Measurements from ENCODE around the gene PDIA6. TPM values are rescaled to one million over a fixed set of nuclear protein-coding genes. Genes with fewer than 3 reads are reported as not detected.

PDIA6 gene
- total RNA-seq, 1 donor from 2014 or later: 346 TPM

GRCh38 chr2:10842506-10842905, 29.9 kb upstream of the PDIA6 start:
- peaks cover 8% of the 10 kb centered on the region for H3K4me1 Mint-ChIP-seq (ENCODE audit: low read depth, unreplicated experiment)
- Histone ChIP-seq H3K27me3 (ENCODE audit: insufficient read depth, low read length) (peaks cover 7% of the 10 kb centered on the region), H3K27ac (ENCODE audit: low read depth, low read length) (no peak overlapping the region), H3K36me3 (ENCODE audit: insufficient read depth, low read length) (no peaks in the 10 kb centered on the region), H3K4me1 (ENCODE audit: insufficient read depth, low read length) (peaks cover 4% of the 10 kb centered on the region), H3K4me2 (ENCODE audit: low read length) (no peak overlapping the region), H3K9ac (ENCODE audit: low read length) (no peak overlapping the region), H3K4me3 (ENCODE audit: insufficient read depth, low read depth, low read length) (no peak overlapping the region), H2AFZ (ENCODE audit: low read depth, low read length) (no peak overlapping the region), H4K20me1 (ENCODE audit: insufficient read depth, low read length) (no peaks in the 10 kb centered on the region), H3K79me2 (ENCODE audit: insufficient read depth, low read length) (no peaks in the 10 kb centered on the region), H3K9me3 (ENCODE audit: insufficient read depth, low read depth, low read length) (peaks cover 15% of the 10 kb centered on the region)
- no peak overlapping the region for H3K4me3 Mint-ChIP-seq (ENCODE audit: unreplicated experiment)
- H3K27ac Mint-ChIP-seq (ENCODE audit: unreplicated experiment): no peak overlapping the region
- TF ChIP-seq EZH2 (IDR thresholded peaks at IDR 0.05; ENCODE audit: insufficient read depth, low read length) (no peak), CTCF (IDR thresholded peaks at IDR 0.05; ENCODE audit: insufficient read depth, low read depth, low read length) (no peak)
- H3K27me3 Mint-ChIP-seq (ENCODE audit: low read depth, unreplicated experiment): peaks cover 29% of the 10 kb centered on the region
- DNase-seq (ENCODE audit: low read depth) (no peak), FAIRE-seq (no peak)
- no peaks in the 10 kb centered on the region for H3K36me3 Mint-ChIP-seq (ENCODE audit: low read depth, unreplicated experiment)
- H3K9me3 Mint-ChIP-seq (ENCODE audit: unreplicated experiment): peaks cover 20% of the 10 kb centered on the region

- Mint-ChIP-seq H3K36me3 (ENCODE audit: low read depth, unreplicated experiment) (no peaks in the 10 kb centered on the region), H3K4me3 (ENCODE audit: unreplicated experiment) (no peak overlapping the region), H3K27me3 (ENCODE audit: low read depth, unreplicated experiment) (peaks cover 33% of the 10 kb centered on the region), H3K27ac (ENCODE audit: unreplicated experiment) (no peak overlapping the region), H3K4me1 (ENCODE audit: low read depth, unreplicated experiment) (peaks cover 8% of the 10 kb centered on the region), H3K9me3 (ENCODE audit: unreplicated experiment) (peaks cover 20% of the 10 kb centered on the region)
- Histone ChIP-seq H4K20me1 (ENCODE audit: insufficient read depth, low read length) (no peaks in the 10 kb centered on the region), H3K9ac (ENCODE audit: low read length) (no peak overlapping the region), H3K4me3 (ENCODE audit: insufficient read depth, low read depth, low read length) (no peak overlapping the region), H3K4me1 (ENCODE audit: insufficient read depth, low read length) (peaks cover 4% of the 10 kb centered on the region), H3K79me2 (ENCODE audit: insufficient read depth, low read length) (no peaks in the 10 kb centered on the region), H3K36me3 (ENCODE audit: insufficient read depth, low read length) (no peaks in the 10 kb centered on the region), H3K27me3 (ENCODE audit: insufficient read depth, low read length) (peaks cover 7% of the 10 kb centered on the region), H3K4me2 (ENCODE audit: low read length) (no peak overlapping the region), H2AFZ (ENCODE audit: low read depth, low read length) (no peak overlapping the region), H3K27ac (ENCODE audit: low read depth, low read length) (no peak overlapping the region), H3K9me3 (ENCODE audit: insufficient read depth, low read depth, low read length) (peaks cover 15% of the 10 kb centered on the region)
- FAIRE-seq (no peak), DNase-seq (ENCODE audit: low read depth) (no peak)
- no peak for TF ChIP-seq CTCF (IDR thresholded peaks at IDR 0.05; ENCODE audit: insufficient read depth, low read depth, low read length)
- TF ChIP-seq EZH2 (IDR thresholded peaks at IDR 0.05; ENCODE audit: insufficient read depth, low read length): no peak
Observed at GRCh38 chr2:10841547-10842219, 29.1 kb upstream of the PDIA6 start.

- no peak for DNase-seq (ENCODE audit: low read depth)
- no peaks in the 10 kb centered on the region for H3K36me3 ChIP-seq (ENCODE audit: insufficient read depth, low read length)
- H3K4me1 ChIP-seq (ENCODE audit: insufficient read depth, low read length): peaks cover 4% of the 10 kb centered on the region
- peaks cover 7% of the 10 kb centered on the region for H3K27me3 ChIP-seq (ENCODE audit: insufficient read depth, low read length)
- H3K9ac ChIP-seq (ENCODE audit: low read length): no peak overlapping the region
- peaks cover 15% of the 10 kb centered on the region for H3K9me3 ChIP-seq (ENCODE audit: insufficient read depth, low read depth, low read length)
- no peak overlapping the region for H3K4me3 Mint-ChIP-seq (ENCODE audit: unreplicated experiment)
- H3K4me2 ChIP-seq (ENCODE audit: low read length): no peak overlapping the region
- H3K9me3 Mint-ChIP-seq (ENCODE audit: unreplicated experiment): peaks cover 20% of the 10 kb centered on the region
- no peaks in the 10 kb centered on the region for H3K36me3 Mint-ChIP-seq (ENCODE audit: low read depth, unreplicated experiment)
- no peak overlapping the region for H3K27ac ChIP-seq (ENCODE audit: low read depth, low read length)
- H3K27me3 Mint-ChIP-seq (ENCODE audit: low read depth, unreplicated experiment): peaks cover 32% of the 10 kb centered on the region
- no peak for FAIRE-seq
- no peak overlapping the region for H3K27ac Mint-ChIP-seq (ENCODE audit: unreplicated experiment)
- H3K4me1 Mint-ChIP-seq (ENCODE audit: low read depth, unreplicated experiment): peaks cover 8% of the 10 kb centered on the region
- no peak for TF ChIP-seq CTCF (IDR thresholded peaks at IDR 0.05; ENCODE audit: insufficient read depth, low read depth, low read length)
- TF ChIP-seq EZH2 (IDR thresholded peaks at IDR 0.05; ENCODE audit: insufficient read depth, low read length): no peak
- H3K4me3 ChIP-seq (ENCODE audit: insufficient read depth, low read depth, low read length): no peak overlapping the region
- no peak overlapping the region for H2AFZ ChIP-seq (ENCODE audit: low read depth, low read length)
- no peaks in the 10 kb centered on the region for H3K79me2 ChIP-seq (ENCODE audit: insufficient read depth, low read length)
- no peaks in the 10 kb centered on the region for H4K20me1 ChIP-seq (ENCODE audit: insufficient read depth, low read length)
Observed at GRCh38 chr2:10839813-10840212, 27.2 kb upstream of the PDIA6 start.

Data from astrocyte (in vitro differentiated cells and primary cell).